Measurements from ENCODE around the gene PPFIBP2. TPM values are rescaled to one million over a fixed set of nuclear protein-coding genes. Genes with fewer than 3 reads are reported as not detected.
A peak's percentile ranks its signal among the peaks of the same experiment; 100 is the strongest.

PPFIBP2 gene
- total and polyA plus RNA-seq, 10 of the 15 experiments (the other 5 are each of a cell fraction or from before 2014, with no cell fraction given): 17.3 to 56.3 (median 39.2) TPM

DNA sequence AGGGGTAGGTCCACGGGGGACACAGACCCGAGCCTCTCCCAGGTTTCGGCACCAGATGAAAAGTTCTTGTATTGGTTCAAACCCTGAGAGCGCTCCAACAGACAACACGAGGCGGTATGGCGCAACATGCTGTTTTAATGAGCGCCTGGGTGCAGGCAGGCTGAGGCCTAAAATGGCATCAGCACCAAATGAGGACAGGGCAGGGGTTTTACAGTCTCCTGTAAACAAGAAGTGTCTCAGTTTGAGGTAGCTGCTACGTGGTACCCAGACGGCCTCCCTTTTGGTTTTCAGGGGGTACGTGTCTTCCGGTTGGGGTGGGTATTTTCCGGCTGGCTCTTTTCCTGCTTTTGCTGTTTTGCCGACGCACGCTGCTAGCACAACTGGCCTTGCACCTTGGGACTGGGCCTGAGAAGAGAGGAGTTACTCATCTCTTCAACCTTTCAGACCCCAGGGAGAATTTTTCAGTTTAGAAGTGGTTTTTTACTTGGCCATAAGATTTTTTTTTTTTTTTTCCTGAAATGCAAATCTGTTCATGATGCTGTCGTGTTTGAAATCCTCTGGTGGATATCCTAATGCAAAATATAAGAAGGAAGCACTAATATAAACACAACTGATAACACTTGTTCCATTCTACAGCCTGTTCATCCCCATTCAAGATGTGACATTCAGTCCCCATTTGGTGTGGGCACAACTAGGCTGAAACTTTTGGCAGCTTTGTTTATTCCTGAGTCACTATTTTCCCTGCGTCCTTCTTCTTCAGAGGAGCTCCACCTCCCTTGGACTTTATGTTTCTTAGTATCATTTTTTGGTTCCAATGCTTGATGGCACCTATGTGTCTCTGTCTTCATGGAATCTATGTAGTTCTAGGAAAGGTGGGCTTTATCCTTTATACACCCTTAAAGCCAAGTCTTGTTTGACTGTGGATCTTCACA is 6.5 kb downstream of the PPFIBP2 start (continued):
- TF ChIP-seq ELK1 (IDR thresholded peaks at IDR 0.05; ENCODE audit: low read depth, low read length) (no peak), NBN (IDR thresholded peaks at IDR 0.05) (0 out of 2 replicates have a peak, but pooled peaks have one; percentile 35), EZH2 (IDR thresholded peaks at IDR 0.05; ENCODE audit: borderline replicate concordance, control insufficient read depth, low read depth, low read length) (no peak), CEBPZ (IDR thresholded peaks at IDR 0.05; ENCODE audit: low read depth, low read length) (no peak), PML (IDR thresholded peaks at IDR 0.05; ENCODE audit: low read length) (no peak; the same call in 1 of the 2 replicates), NKRF (conservative IDR thresholded peaks at IDR 0.05) (no peak), GATAD2B (conservative IDR thresholded peaks at IDR 0.05; ENCODE audit: low read depth) (no peak), FOS (IDR thresholded peaks at IDR 0.05; ENCODE audit: borderline replicate concordance, extremely low read depth, insufficient read length) (no peak), ZNF622 (IDR thresholded peaks at IDR 0.05) (no peak), POU2F2 (IDR thresholded peaks at IDR 0.05; ENCODE audit: borderline replicate concordance, low read depth, low read length) (peak; percentile 46; the same call in 2 of the 3 replicates), SMAD1 (IDR thresholded peaks at IDR 0.05; ENCODE audit: low read depth, partially characterized antibody) (no peak), MYB (IDR thresholded peaks at IDR 0.05; ENCODE audit: borderline replicate concordance, low read depth, low read length) (no peak), TARDBP (IDR thresholded peaks at IDR 0.05; ENCODE audit: borderline replicate concordance) (no peak), RCOR1 (conservative IDR thresholded peaks at IDR 0.05; ENCODE audit: low read depth, low read length) (no peak), BACH1 (IDR thresholded peaks at IDR 0.05; ENCODE audit: borderline replicate concordance) (no peak), SREBF1 (IDR thresholded peaks at IDR 0.05; ENCODE audit: low read length) (no peak), ASH2L (IDR thresholded peaks at IDR 0.05; ENCODE audit: borderline replicate concordance, low read depth) (no peak)
- TF ChIP-seq, protein P1, sequence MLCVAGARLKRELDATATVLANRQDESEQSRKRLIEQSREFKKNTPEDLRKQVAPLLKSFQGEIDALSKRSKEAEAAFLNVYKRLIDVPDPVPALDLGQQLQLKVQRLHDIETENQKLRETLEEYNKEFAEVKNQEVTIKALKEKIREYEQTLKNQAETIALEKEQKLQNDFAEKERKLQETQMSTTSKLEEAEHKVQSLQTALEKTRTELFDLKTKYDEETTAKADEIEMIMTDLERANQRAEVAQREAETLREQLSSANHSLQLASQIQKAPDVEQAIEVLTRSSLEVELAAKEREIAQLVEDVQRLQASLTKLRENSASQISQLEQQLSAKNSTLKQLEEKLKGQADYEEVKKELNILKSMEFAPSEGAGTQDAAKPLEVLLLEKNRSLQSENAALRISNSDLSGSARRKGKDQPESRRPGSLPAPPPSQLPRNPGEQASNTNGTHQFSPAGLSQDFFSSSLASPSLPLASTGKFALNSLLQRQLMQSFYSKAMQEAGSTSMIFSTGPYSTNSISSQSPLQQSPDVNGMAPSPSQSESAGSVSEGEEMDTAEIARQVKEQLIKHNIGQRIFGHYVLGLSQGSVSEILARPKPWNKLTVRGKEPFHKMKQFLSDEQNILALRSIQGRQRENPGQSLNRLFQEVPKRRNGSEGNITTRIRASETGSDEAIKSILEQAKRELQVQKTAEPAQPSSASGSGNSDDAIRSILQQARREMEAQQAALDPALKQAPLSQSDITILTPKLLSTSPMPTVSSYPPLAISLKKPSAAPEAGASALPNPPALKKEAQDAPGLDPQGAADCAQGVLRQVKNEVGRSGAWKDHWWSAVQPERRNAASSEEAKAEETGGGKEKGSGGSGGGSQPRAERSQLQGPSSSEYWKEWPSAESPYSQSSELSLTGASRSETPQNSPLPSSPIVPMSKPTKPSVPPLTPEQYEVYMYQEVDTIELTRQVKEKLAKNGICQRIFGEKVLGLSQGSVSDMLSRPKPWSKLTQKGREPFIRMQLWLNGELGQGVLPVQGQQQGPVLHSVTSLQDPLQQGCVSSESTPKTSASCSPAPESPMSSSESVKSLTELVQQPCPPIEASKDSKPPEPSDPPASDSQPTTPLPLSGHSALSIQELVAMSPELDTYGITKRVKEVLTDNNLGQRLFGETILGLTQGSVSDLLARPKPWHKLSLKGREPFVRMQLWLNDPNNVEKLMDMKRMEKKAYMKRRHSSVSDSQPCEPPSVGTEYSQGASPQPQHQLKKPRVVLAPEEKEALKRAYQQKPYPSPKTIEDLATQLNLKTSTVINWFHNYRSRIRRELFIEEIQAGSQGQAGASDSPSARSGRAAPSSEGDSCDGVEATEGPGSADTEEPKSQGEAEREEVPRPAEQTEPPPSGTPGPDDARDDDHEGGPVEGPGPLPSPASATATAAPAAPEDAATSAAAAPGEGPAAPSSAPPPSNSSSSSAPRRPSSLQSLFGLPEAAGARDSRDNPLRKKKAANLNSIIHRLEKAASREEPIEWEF (IDR thresholded peaks at IDR 0.05; ENCODE audit: insufficient replicate concordance, low read depth, low read length): no peak

Data from GM12878 (cell line).